ENCODE results near the gene KIRREL3.

The KIRREL3 gene

DNA sequence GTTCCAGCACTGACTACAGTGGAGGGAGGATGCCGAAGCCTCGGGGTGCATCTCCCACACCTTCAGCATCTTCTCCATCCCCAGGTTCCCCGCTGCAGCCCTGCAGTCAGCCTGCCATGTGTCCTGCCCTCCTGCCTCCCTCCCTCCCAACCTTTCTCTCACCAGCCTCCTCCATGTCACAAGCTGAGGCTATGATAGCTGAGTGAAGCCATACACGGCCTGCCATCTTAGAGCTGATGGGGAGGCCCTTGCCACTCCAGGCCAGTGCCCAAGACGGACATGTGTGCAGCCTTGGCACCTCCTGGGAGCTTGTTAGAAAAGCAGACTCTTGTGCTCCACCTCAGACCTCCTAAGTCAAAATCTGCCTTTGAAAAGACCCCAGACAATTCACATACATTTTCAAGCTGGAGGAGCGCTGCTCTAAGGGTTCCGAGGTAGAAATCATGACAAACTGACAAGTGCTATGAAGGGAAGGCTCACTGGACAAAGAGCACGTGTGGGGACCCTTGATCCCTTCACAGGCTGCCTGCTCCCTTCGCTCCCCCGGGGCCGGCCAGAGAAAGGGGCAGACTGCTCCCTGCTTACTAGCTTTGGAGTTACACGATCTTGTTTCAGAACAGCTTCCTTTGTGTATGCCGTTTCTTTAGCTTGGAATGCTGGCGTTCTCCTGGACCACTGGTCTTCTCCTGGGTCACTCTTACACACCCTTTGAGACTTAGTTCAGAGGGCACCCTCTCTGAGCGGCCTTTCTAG, 521.2 kb downstream of the KIRREL3 start:
- DNase-seq, result no peak

DNA sequence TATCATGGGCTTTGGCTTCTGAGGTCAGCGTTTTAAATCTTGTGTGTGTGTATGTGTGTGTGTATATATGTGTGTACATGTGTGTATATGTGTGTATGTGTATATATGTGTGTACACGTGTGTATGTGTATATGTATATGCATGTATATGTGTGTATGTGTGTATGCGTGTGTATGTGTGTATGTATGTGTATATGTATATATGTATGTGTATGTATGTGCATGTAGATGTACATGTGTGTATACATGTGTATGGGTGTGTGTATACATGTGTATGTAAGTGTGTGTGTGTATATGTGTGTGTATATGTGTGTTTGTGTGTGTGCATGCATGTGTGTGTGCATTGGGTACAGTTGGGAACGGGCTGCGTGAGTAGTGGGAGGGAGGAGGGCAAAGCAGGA, 522.1 kb downstream of the KIRREL3 start:
- no peak for DNase-seq

DNA sequence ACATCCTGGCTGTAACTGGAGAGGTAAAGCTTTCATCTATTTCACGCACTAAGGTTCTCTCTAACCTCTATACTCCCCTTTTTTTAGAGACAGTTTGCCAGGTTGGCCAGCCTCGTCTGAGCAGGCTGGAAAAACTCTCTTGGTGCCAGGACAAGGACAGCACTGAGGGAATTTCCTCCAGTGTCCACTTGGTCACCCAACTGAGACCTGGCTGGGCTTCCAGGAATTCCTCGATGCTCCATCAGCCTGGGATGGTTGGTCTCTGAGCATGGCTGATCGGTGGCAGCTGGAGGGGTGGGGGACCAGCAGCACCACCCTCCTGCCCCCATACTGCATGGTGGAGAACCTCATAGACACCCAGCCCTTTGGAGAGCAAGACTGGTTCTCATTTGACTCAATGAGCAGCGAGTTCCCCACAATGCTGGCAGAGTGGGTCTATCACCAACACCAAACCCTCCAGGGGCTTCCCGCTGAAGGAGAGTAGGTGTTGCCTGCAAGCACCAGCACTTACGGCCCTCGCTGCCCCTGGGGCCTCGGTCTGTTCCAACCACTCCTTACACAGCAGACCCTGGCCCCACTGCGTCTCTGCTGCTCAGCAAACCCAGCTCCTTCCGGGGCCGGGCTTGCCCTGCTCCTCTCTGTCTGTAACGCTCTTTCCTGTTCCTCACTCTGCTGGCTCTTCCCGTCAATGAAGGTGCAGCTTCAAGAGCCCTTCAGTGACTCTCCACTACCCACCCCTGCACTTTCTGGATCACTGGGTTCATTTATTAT, 522.9 kb downstream of the KIRREL3 start:
- no peak for DNase-seq

DNA sequence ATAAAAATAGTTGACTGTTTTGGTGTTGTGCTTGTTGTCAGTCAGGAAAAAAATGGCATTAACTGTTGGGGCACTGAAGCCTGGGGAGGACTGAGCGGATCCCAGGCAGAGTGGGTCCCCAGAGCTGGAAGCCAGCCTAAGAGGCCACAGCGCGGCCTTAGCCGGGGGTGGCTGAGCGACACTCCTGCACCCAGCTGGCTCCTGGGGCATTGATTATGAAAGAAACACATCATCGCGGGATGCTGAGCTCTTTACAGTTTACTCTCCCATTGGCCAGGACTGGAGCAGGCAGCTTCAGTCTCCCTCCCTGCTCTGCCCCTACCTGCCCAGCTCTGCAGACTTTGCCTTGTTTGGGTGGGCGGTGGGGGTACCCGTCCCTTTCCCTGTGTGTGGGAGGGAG, 523.6 kb downstream of the KIRREL3 start:
- DNase-seq, result no peak

DNA sequence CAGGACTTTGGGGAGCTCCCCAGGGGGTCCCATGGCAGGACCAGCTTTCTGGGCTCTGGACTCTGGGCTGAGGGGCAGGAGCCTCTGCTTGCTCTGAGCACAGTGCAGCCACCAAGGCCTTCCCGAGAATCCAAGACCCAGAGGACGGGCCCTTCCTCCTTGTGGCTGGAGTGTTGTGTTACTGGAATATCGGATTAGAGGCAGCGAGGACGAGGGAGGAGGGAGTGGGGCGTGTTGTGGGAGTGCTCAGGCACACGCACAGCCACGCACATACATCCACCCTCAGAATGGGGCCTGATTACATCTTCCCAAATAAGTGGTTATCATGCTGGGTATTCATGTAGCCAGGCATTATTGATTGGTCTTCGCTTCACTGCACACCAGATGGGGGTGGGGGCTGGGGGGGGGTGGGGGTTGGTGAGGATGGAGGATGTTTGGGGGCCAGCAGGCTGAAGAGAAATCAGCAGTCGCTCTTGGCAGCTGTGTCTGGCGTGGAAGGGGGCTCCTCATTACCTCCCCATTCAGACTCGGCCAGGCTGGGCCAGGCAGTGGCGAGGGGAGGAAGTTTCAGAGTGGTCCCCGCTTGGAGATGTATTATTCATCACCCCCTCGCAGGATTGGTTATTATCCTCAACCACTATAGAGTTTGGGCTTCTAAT, 524.2 kb downstream of the KIRREL3 start:
- DNase-seq, result no peak

DNA sequence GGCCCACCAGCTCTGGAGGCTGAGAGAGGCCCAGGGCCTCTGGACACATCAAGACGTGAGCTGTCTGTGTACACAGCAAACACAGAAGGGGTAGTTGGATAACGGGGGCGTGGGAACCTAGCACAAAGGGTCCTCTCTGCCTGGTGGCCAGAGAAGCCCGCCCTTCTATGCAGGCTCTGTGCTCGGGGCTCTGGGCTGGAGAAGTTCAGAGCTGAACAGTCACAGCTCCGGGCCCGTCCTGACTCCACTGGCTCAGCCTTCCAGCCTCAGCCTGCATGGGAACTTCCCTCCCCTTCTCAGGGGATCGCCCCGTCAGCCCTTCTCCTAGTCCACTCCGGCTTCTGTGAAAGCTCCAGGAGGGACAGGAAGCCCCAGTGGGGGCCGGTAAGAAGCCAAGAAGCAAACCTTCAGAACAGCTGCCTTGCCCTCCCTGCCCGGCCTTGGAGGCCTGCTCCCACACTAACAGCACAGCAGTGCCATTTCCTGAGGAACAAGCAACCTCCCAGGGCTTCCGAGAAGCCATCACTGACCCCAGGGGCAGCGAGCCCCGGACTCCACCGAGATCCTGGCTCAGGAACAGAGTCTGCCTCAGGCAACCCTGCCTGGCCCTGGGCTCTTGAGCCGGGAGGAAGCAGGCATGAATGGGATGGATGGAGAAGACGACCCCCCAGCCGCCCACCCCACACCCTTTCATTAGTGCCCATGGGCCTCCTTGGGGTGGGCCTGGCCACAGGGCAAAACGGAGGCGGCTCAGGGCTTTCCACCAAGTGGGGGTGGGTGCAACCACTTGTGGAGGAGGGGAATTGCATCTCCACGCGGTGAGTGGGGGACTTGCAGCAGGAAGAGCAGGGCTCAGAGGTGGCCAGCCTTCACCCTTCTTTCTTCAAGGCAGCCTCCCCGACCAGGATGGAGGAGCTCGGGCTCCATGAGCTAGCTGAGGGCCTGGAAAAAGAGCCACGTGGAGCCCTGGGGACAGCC, 525.3 kb downstream of the KIRREL3 start:
- DNase-seq, result no peak

DNA sequence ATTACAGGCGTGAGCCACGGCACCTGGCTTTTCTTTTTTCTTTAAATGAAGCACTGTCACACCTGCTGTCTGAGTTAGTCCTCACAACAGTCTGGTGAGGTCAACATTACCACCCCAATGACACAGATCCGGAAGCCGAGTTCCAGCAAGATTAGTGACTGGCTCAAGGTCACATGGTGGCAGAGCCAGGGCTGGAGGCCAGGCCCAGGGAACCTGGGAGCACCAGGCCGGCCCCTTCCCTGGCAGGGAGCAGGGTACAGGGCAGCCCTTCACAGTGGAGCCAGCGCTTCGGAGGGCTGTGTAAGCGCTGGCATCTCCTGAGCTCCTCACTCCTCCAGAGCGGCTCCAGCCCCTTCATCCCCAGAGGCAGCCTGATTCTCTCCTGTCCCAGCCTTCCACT, 526.4 kb downstream of the KIRREL3 start:
- DNase-seq, result no peak

DNA sequence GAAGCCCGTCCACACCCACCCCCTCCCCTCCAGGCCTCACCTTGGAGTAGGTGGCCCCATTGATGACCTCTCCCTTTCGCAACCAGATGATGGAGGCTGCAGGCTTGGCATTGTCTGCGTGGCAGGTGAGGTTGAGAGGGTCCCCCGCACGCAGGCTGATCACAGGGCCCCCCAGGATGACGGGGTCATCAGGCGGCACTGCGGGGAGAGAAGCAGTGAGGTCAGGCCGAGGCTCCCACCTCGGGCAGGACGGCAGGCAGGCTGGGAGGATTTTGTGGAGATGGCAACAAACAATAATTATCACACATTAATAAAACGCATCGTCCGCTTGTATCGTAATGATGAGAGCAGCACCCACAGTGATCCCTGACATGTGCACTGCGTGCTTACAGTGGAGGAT, 527.3 kb downstream of the KIRREL3 start:
- DNase-seq, result no peak

DNA sequence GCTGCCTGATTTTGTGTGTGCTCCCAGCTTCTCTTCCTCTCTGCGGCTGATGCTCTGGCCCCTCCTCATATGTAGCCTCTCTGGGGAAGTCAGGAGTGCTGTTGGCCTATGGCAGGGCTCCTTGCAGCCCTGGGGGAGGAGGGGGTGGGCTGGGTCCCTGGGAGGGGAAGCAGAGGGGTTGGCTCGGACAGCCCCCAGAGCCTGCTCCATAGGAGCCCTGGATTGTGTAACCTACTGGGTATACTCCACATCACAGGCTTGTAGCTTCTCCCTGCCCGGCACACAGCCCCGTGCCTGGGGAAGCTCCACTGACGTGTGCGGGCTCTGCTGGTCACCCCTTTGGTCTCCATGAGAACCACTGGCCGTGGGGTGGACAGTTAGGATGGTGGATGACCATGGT, 531.3 kb downstream of the KIRREL3 start:
- DNase-seq, result no peak

DNA sequence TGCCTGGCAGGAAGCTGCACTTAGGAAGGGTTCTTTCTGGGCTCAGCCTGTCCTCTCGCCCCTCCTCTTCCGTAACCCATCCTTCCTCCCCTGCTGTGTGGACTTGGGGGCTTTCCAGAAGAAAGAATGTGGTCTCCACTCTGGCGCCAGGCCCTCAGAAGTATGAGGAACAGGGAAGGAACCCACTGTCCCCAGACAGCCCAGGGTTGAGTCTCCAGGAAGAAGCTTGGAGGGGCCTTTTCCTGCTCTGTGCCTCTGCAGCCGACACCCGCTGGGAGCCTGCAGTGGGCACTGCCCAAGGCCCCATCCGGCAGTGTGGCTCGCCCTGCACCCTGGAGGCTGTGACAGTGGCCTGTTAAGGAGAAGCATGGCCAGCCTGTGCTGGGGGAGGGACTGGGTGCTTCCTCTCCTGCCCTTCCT, 532.5 kb downstream of the KIRREL3 start:
- no peak for DNase-seq

DNA sequence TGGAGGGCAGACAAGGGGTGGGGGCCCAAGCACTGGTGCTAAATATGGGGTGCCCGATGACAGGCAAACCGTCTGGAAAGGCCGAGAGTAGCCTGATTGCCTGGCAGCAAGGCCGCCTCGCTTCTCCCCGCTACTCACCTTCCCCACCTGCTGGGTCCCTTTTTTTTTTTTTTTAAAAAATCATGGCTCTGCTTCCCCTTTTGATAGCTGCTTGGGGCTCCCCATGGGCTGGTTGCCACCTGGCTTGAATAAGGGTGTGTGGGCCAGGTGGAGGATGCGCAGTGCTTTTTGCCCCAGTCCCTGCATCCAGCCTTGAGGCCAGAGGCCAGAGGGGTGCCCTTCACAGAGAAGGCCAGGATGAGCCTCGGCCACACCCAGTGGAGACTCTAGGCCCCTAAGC, 533.1 kb downstream of the KIRREL3 start:
- no peak for DNase-seq

DNA sequence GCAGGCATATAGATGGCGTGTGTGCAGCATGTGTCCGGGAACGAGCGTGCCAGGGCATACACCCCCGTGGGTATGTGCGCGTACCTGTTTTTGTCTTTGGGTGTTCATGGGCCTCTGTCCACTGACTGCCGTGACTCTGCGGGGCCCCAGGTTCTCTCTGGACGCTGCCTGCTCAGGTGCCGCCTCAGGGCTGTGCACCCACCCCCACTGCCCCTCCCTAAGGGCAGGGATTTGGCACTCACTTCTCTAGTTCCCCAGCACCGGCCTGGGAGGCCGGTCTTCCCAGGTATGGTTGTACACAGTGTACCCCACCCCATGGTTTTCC, 533.6 kb downstream of the KIRREL3 start:
- DNase-seq, result no peak

DNA sequence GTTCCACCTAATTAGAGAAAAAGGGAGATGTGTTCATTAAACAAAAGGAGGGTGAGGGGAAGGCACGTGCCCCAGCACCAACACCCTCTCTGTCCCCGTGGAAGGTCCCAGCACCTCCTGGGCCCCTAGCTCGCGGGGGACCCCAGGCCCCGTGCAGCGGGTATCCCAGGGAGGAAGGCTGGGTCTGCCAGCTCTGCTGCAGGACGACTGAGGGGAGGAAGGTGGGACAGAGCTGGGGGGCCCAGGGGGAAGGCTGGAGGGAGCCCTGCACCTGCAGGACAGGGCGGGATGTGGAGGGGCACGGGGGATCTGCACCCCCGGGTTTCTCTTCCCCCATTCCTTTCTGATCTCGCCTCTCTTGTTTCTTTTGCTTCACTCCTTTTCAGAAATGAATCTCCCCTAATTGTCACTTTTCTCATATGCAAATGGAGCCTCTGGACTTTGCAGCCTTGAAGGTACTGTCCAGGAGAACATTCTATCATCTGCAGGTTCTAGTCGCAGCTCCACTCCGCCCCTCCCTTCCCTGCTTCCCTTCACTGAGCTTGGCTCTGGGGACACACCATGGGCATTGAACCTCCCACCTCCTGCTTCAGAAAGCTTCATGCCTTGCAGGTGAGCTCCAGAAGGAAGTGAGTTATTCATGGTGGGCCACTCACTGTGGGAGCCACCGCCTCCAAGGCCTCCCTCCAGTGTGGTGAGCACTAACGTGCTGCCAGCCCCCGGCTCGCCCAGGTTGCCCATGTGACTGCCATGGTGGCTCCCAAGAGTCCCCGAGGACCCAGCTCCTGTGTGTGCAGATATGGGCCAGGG, 534.1 kb downstream of the KIRREL3 start:
- no peak for DNase-seq

DNA sequence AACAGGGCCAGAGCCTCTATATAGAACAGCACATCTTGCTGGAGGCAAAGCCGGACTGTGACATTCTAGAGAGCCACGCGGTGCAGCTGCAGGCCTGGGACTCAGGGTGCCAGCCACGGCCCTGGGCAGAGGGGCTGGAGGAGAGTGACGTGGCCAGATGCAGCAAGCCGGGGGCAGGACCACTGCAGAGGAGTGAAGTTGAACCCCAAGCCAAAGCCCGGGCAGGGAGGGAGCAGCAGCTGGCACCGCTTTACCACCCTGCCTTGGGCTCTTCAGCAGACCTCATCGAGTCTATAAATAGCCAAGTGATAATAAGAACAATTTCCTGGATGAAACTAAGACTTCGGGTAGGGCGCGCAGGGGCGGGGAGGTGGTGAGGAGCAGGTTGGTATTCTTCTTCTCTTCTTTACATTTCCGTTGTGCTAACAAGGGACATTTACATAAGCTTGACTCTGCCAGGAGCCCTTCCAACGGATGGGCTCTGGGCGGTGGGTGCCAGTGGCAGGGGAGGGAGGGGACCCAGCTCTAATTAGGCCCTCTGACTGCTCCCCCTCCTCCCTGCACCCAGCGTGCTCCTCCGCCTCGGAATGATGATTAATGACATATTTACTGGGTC, 534.9 kb downstream of the KIRREL3 start:
- DNase-seq, result no peak

DNA sequence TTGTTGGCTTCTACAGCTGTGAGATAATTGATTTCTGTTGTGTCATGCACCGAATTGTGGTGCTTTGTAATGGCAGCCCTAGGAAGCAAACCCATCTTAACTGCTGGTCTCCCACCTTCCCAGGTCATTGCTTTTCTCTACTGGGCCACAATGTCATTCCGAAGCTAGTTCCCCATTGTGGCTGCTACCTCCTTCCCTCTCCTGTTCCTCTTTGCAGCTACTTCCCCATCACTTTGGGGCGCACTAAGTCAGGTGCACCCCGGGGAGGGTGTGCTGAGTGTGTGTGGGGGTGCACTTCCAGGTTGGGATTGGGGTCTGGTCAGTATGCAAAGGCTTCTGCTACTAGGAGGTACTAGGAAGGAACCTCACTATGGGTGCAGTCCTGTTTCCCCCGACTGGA, 535.8 kb downstream of the KIRREL3 start:
- DNase-seq, result no peak

DNA sequence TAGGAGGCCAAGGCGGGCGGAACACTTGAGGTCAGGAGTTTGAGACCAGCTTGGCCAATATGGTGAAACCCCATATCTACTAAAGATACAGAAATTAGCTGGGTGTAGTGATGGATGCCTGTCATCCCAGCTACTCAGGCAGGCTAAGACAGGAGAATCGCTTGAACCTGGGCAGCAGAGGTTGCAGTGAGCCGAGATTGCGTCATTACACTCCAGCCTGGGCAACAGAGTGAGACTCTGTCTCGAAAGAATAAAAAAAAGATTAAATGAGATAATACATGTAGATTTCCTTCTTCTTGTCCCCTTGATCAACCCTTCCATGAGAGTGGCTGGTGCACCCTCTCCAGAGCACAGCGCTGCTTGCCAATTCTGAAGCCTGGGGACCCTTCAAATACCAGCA, 538.1 kb downstream of the KIRREL3 start:
- DNase-seq, result no peak

DNA sequence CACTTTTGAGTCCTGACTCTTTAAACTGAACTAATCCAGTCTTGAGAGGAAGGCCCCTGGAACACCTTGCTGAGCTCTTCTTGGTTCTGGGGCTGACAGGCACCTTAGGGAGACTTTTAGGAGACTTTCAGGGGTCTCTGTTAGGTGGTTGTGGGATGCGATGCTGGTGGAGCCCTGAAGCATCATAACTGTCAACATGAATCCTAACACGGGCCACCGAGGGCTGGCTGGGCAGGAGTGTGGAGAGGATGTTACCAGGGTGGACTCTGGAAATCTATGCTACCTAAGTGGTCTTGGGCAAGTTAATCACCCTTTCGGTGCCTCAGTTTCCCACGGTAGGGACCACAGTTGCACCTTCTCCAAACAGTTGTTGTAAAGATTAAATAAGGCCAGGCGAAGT, 538.6 kb downstream of the KIRREL3 start:
- no peak for DNase-seq

DNA sequence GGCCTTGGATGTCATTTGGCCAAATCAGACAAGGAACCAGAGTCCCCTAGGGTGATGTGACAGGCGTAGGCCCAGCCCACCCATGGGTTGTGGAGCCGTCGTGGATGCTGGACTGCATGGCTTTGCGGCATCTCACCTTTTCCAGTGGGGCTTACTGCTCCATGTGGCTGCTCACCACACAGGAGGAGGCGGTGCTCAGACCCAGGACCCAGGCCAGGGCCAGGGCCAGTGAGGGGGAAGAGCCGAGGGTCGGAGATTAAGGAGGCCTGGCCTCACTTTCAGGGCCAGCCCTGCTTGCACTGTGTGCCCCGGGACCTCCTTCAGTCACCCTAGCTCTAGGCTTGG, 539.5 kb downstream of the KIRREL3 start:
- DNase-seq, result no peak

DNA sequence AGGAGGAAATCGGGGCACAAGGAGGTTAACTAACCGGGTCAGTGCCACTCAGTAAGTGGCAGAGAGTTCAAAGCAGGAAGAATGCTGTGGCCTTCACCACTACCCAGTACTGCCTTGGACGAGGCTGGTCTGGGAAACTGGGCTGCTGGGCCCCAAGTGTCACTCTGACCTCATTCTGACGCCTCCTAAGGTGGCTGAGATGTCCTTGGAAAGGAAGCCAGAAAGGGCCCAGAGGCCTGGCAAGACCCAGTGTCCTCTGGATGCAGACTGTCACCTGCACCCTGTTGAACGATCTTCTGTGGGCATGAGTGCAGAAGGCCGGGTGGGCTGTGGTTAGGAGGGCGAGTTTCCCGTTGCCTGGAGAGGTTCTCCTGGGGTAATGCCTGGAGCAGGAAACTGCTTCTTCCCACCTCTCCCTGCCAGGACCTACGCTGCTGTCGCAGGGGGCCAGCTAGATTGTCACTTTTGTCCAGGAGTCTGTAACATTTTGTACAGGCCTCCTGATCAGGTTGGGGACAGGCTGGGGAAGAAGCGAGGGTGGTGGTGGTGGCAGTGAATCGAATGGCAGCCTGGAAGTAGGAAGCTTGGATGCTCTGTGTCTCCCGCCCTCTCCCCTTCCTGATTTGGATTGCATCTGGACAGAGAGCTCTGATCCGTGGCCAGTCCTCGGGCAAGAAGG, 540.0 kb downstream of the KIRREL3 start:
- no peak for DNase-seq

DNA sequence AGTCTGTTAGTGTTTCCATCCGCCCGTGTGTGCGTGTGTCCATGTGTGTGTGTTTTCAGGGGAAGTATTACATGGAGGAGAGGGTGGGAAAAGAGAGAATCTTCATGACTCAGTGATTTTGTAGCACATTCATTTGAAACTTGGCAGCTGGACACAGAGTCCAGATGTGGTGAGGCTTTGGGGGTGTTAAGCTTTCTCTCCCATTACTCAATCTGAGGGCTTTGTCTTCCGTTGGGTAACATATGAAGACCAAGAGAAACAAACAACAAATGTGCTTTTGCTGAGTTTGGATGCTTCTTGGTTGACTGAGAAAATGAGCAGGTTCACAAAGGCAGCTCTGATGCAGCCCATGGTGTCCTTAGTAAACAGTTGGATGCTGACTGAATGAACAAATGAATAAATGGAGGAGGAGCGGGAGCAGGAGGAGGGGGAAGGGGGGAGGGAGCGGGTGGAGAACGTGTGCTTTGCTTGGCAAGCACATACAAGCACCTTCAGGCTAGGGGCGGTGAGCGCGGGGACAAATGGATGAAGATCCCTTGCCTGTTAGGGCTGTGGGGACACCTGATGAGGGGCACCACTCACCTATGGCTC, 540.8 kb downstream of the KIRREL3 start:
- no peak for DNase-seq

DNA sequence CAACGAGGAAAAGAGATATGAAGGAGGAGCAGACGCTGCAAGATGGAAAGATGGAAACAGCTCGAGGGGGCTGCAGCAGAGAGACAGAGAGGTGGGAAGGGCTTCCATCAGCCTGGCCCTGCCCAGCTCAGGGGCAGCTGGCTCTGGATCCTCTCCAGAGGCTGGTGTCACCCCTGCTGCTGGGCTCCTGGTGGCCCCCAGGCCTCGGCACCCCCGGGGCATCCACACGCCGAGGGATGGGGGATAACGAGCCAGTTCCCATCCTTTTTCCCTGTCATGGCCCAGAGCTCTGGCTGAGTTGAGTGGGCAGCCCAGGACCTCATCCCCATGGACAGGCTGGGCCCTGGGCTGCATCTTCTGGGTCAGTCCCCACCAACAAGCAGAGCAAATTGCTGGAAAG, 542.8 kb downstream of the KIRREL3 start:
- DNase-seq, result no peak
